Measurements from ENCODE around the gene SERTAD1.
A peak's percentile ranks its signal among the peaks of the same experiment; 100 is the strongest.

SERTAD1 gene

DNA sequence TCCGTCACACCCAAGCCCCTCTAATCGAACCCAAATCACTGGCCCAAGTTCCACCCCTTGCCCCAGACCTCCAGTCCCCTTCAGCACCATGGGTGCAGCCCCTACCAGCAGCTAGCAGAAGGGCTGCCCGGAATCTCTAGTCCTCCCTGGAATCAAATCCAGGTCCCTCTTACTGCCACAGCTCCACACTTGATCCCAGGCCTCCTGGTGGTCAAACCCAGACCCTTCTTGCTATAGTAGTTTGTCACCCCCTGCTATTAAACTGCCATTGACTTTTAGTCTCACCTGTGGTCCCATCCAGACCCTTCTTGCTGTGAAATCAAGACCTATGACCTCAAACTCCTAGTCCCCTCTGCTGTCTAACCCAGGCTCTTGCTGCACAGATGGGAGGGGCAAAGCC is 44.5 kb downstream of the SERTAD1 start:
- no peak overlapping the region for H3K4me3 ChIP-seq (ENCODE audit: low read depth, low read length)
- TF ChIP-seq, protein P1, sequence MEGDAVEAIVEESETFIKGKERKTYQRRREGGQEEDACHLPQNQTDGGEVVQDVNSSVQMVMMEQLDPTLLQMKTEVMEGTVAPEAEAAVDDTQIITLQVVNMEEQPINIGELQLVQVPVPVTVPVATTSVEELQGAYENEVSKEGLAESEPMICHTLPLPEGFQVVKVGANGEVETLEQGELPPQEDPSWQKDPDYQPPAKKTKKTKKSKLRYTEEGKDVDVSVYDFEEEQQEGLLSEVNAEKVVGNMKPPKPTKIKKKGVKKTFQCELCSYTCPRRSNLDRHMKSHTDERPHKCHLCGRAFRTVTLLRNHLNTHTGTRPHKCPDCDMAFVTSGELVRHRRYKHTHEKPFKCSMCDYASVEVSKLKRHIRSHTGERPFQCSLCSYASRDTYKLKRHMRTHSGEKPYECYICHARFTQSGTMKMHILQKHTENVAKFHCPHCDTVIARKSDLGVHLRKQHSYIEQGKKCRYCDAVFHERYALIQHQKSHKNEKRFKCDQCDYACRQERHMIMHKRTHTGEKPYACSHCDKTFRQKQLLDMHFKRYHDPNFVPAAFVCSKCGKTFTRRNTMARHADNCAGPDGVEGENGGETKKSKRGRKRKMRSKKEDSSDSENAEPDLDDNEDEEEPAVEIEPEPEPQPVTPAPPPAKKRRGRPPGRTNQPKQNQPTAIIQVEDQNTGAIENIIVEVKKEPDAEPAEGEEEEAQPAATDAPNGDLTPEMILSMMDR (conservative IDR thresholded peaks at IDR 0.05; ENCODE audit: low read depth, low read length): peak; percentile 37
- no peak for DNase-seq (ENCODE audit: low read depth)

DNA sequence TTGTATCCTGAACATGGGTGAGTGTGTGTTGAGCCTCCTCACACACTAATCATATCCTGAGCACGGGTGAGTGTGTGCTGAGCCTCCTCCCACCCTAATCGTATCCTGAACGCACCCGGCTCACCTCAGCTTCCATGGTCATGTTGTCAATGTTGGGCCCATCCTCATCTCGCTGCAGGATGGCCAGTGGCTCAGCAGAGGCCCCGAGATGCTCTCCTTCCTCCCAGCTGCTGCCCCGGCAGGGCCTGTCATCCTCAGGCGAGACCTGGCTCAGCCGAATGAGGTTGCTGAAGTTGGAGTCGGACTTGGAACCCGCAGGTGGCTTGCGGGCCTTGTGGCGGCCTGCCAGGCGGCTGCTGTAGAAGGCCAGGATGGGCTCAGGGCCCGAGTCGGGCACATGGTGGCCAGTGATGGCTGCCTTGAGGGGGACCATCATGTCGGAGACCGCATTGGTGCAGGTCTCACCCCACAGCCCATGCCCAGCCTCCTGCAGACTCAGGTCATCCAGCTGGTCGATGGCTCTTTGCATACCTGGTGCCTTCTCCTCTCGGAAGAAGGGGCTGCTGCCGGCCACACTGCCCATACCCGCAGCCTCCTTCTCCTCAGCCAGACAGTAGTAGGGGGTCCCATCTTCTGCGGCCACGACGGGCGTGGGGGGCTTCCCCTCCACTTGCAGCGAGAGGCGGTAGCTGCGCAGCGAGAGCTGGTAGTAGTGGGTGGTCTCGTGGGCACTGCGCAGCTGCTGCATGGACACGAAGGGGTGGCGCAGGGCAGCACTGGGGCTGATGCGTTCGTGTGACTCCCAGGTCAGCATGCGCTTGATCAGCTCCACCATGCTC is 45.4 kb downstream of the SERTAD1 start:
- no peak overlapping the region for H3K4me3 ChIP-seq (ENCODE audit: low read depth, low read length)
- TF ChIP-seq, protein P1 (conservative IDR thresholded peaks at IDR 0.05; ENCODE audit: low read depth, low read length): no peak

DNA sequence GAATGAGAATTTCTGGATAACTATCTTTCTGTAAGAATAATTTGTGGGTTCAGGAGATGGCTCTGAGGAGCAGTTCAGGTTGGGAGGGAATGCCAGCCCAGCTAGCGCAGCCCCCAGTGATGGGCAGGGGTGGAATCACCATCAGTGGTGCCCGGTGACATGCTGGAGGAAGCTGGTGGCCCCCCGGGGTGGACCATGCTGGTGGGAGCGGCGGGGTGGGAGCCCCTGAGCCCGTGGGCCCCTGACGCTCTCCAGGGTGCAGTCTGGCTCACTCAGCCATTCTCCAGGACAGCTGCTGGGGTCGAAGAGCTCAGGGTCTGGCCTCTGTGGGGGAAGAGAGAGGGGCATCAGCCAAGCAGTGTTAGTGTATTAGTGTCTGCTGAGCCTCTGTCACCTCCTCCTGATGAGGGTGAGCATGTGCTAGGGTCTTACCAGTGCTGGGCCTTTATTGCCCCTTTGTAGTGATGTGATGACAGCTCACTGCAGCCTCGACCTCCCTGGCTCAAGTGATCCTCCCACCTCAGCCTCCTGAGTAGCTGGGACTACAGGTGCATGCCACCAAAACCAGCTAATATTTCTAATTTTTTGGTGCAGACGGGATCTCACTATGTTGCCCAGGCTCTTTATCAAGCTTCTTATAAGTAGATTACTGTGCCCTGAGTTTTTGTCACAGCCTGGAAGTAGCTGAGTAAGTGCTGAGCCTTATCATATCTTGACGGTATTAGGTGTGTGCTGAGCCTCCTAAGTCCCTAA is 46.2 kb downstream of the SERTAD1 start:
- no peak for DNase-seq (ENCODE audit: low read depth)
- H3K4me3 ChIP-seq (ENCODE audit: low read depth, low read length): no peak overlapping the region
- TF ChIP-seq, protein P1 (conservative IDR thresholded peaks at IDR 0.05; ENCODE audit: low read depth, low read length): no peak

More for the DNA sequence above, 45.4 kb downstream of the SERTAD1 start:
- DNase-seq (ENCODE audit: low read depth): no peak

DNA sequence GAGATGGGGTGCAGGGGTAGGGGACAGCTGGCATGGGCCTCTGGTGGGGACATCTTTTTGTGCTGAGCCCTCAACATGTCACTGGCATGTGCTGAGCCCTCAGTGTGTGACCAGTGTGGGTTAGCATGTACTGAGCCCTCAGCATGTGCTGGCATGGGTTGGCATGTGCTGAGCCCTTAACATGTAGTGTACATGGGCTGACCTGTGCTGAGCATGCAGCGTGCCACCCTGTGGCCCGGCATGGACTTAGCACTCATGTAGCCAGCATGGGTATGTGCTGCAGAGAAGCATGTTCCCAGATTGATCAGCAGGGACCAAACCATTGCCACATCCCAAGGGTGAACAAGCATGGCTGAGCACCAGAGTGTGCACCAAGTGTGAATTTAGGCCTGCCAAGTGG is 47.3 kb downstream of the SERTAD1 start:
- no peak overlapping the region for H3K4me3 ChIP-seq (ENCODE audit: low read depth, low read length)
- TF ChIP-seq, protein P1 (conservative IDR thresholded peaks at IDR 0.05; ENCODE audit: low read depth, low read length): no peak
- DNase-seq (ENCODE audit: low read depth): no peak

DNA sequence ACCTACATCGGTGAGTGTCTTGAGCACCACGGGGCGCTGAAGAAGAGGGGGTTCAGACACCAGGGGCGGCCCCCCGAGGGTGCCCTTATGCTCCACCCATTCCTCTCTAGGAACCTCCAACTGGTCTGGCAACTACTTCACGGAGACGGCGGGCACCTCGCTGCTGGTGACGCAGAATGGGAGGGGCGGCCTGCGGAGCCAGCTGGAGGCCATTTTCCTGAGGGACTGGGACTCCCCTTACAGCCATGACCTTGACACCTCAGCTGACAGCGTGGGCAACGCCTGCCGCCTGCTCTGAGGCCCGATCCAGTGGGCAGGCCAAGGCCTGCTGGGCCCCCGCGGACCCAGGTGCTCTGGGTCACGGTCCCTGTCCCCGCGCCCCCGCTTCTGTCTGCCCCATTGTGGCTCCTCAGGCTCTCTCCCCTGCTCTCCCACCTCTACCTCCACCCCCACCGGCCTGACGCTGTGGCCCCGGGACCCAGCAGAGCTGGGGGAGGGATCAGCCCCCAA is 47.9 kb downstream of the SERTAD1 start:
- TF ChIP-seq, protein P1 (conservative IDR thresholded peaks at IDR 0.05; ENCODE audit: low read depth, low read length): no peak
- H3K4me3 ChIP-seq (ENCODE audit: low read depth, low read length): no peak overlapping the region
- DNase-seq (ENCODE audit: low read depth): no peak

DNA sequence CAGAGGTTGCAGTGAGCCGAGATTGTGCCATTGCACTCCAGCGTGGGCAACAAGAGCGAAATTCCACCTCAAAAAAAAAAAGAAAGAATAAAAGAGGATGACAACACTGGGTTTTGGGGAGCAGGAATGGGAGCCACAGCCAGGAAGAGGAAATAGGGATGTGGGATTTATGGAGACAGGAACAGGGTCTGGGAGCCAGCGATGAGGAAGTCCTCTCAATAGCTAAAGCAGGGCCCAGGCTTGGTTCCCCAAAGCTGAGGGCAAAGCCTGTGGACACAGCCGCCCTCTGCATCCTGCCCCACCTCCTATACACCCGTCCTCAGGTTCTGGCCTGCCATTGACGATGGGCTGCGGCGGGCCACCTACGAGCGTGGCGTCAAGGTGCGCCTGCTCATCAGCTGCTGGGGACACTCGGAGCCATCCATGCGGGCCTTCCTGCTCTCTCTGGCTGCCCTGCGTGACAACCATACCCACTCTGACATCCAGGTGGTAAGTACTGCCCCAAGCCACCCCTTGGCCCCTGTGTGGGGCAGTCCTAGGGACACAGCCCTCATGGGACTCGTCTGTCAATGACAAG is 49.4 kb downstream of the SERTAD1 start:
- TF ChIP-seq, protein P1 (conservative IDR thresholded peaks at IDR 0.05; ENCODE audit: low read depth, low read length): no peak
- no peak overlapping the region for H3K4me3 ChIP-seq (ENCODE audit: low read depth, low read length)
- no peak for DNase-seq (ENCODE audit: low read depth)

Data from choroid plexus epithelial cell (primary cell).